A673 (cell line): ENCODE measurements around the gene ANO2.

Source experiments
- CTCF ChIP-seq: fragments of 300-800, 200-600 bp; sonication (generic); conservative IDR thresholded peaks from 2 replicates; pipeline ENCODE4 v1.5.1; 2017; ENCODE audit warnings: low read depth, mild to moderate bottlenecking, antibody characterized with exemption, low read length, moderate library complexity, mixed read lengths
- EZH2 ChIP-seq: fragments of 200-600 bp; sonication (generic); IDR thresholded peaks from 2 replicates; pipeline ENCODE4 v1.6.1; 2017; ENCODE audit warnings: borderline replicate concordance, low read depth, mild to moderate bottlenecking, mixed read lengths, antibody characterized with exemption, low read length; ENCODE audit not compliant: poor library complexity, severe bottlenecking

GRCh38 chr12:5904441-5904840 lies 40.6 kb downstream of the ANO2 start:
- no peak for TF ChIP-seq CTCF
- TF ChIP-seq EZH2 = no peak
